GM12878 (cell line): ENCODE measurements around the gene HBA2. TPM values are rescaled to one million over a fixed set of nuclear protein-coding genes. Genes with fewer than 3 reads are reported as not detected.
A peak's percentile ranks its signal among the peaks of the same experiment; 100 is the strongest.

ENCODE experiments used
- ATAC-seq: fragments of 200-7000 bp; cut with Tn5 transposase; 3 replicates; pipeline ENCODE4 v1.9.1; 2020; ENCODE audit warnings: mild to moderate bottlenecking, moderate library complexity
- BruUV-seq: library from RNA; stranded (reverse); fragments of 400-500 nt; replicated peaks from 2 replicates; lab custom pipeline; 2021; lab: Mats Ljungman, UMichigan
- CTCF ChIA-PET: fragments of 300-600 bp; sonication (Branson Sonifier 250); formaldehyde crosslinking; extraction: SDS; loops from one replicate; lab custom pipeline; 2021; ENCODE audit warnings: inconsistent platforms; lab: Yijun Ruan, JAX
- POLR2A ChIA-PET: fragments of 350-600 bp; formaldehyde crosslinking; extraction: SDS; loops from one replicate; lab custom pipeline; 2021; ENCODE audit warnings: inconsistent platforms; lab: Charles Lee
- RAD21 ChIA-PET: fragments of 300-600 bp; sonication (Branson Sonifier 250); formaldehyde crosslinking; loops from one replicate; lab custom pipeline; 2023; ENCODE audit warnings: antibody characterized with exemption; ENCODE audit not compliant: unreplicated experiment; lab: Charles Lee
- SMC1A ChIA-PET: fragments of 300-600 bp; sonication (Branson Sonifier 250); formaldehyde crosslinking; loops from one replicate; lab custom pipeline; 2023; ENCODE audit not compliant: unreplicated experiment, uncharacterized antibody; lab: Charles Lee
- DNase-seq: peaks from one replicate; pipeline ENCODE4 v3.0.0-alpha.2; 2011; ENCODE audit warnings: low read depth, low spot score
- FAIRE-seq: peaks from 3 replicates; lab custom pipeline; 2011; peaks lifted over from hg19 to GRCh38; lab: Jason Lieb, UNC
- H2AFZ ChIP-seq: 2 replicates; pipeline ENCODE4 v1.6.0; 2011; ENCODE audit warnings: low read depth, low read length, control low read depth; ENCODE audit not compliant: control insufficient read depth
- H3K27ac ChIP-seq: 2 replicates; pipeline ENCODE4 v1.5.1; 2011; ENCODE audit warnings: control low read depth; ENCODE audit not compliant: control insufficient read depth, insufficient read depth
- H3K27me3 ChIP-seq, 2 experiments: replicated peaks in 1 of 2; 2 replicates each; pipeline versions ENCODE4 v1.6.0 to v1.6.1; 2011; ENCODE audit warnings: low read length in 1 of 2; ENCODE audit not compliant: control insufficient read depth in 2 of 2, insufficient read depth in 2 of 2
- H3K36me3 ChIP-seq, 2 experiments: 2 replicates each; pipeline ENCODE4 v1.5.1; 2011; ENCODE audit warnings: low read length in 1 of 2; ENCODE audit not compliant: control insufficient read depth in 2 of 2, insufficient read depth in 2 of 2
- H3K4me1 ChIP-seq: 2 replicates; pipeline ENCODE4 v1.6.1; 2011; ENCODE audit warnings: mild to moderate bottlenecking, low read length, moderate library complexity, mixed read lengths; ENCODE audit not compliant: control insufficient read depth, insufficient read depth
- H3K4me2 ChIP-seq: 2 replicates; pipeline ENCODE4 v1.6.0; 2011; ENCODE audit warnings: control low read depth; ENCODE audit not compliant: control insufficient read depth, insufficient read depth
- H3K4me3 ChIP-seq: fragments of 200-600 bp; sonication (generic); 2 replicates; pipeline ENCODE4 v1.5.1; 2016
- H3K79me2 ChIP-seq: 2 replicates; pipeline ENCODE4 v1.6.0; 2011; ENCODE audit warnings: low read length; ENCODE audit not compliant: control insufficient read depth, insufficient read depth
- H3K9ac ChIP-seq: 2 replicates; pipeline ENCODE4 v1.8.0; 2011; ENCODE audit warnings: low read length, control low read depth, mixed read lengths; ENCODE audit not compliant: control insufficient read depth, insufficient read depth
- H3K9me3 ChIP-seq: replicated peaks from 3 replicates; pipeline ENCODE4 v1.5.1; 2011; ENCODE audit warnings: mild to moderate bottlenecking, low read length; ENCODE audit not compliant: control insufficient read depth, insufficient read depth
- H4K20me1 ChIP-seq: 2 replicates; pipeline ENCODE4 v1.6.0; 2011; ENCODE audit not compliant: control insufficient read depth, insufficient read depth
- NBN ChIP-seq: fragments of 450-650 bp; IDR thresholded peaks from 2 replicates; pipeline ENCODE4 v1.6.1; 2016
- POLR2A ChIP-seq: IDR thresholded peaks from 2 replicates; pipeline ENCODE4 v1.6.1; 2011; ENCODE audit warnings: low read depth, mild to moderate bottlenecking, low read length
- SIN3A ChIP-seq: IDR thresholded peaks from 2 replicates; pipeline ENCODE4 v1.6.1; 2012; ENCODE audit warnings: low read depth, low read length, improper control_type of control experiment
- YY1 ChIP-seq: IDR thresholded peaks from 2 replicates; pipeline ENCODE4 v1.6.1; 2011; ENCODE audit warnings: low read depth, mild to moderate bottlenecking, low read length
- WGBS: methylation state at CpG from one replicate; pipeline ENCODE4 v1.1.6; 2016; ENCODE audit warnings: low lambda C conversion rate; ENCODE audit not compliant: insufficient replicate concordance, insufficient coverage; ENCODE audit errors: missing lambda C conversion rate; 5-methylcytosine and 5-hydroxymethylcytosine counted together
- in situ Hi-C: fragments of 300-500 bp; cut with MboI; formaldehyde crosslinking; loops from 9 replicates; pipeline ENCODE4 v1.14.3; 2018; ENCODE audit warnings: mixed read lengths
- intact Hi-C: fragments of 100-400 bp; cut with micrococcal nuclease; formaldehyde crosslinking; loops from one replicate; pipeline ENCODE4 v1.14.2; 2022; ENCODE audit not compliant: unreplicated experiment
- polyA plus RNA-seq, 11 experiments: library from polyadenylated mRNA; depleted of rRNA in 4 of 11; unstranded in 6 of 11; stranded (reverse) in 5 of 11; fragments of >200 nt; fragmentation: Nextera tagmentation in 4 of 11; fragmentation: Illumina TruSeq in 1 of 11; extraction: Ambion mirVana in 4 of 11; extraction: Trizol in 1 of 11; gene quantifications; 1 replicate in 1 of 11; 2 replicates in 10 of 11; pipeline versions ENCODE4 v1.2.1 to v1.2.3, GENCODE V29; 2011 to 2016; ENCODE audit warnings: inconsistent platforms in 2 of 11, missing spikeins in 2 of 11, low read depth in 1 of 11
- total RNA-seq, 4 experiments: library from RNA; depleted of rRNA in 3 of 4; stranded (reverse); fragments of >200 nt in 3 of 4; fragmentation: Illumina TruSeq in 1 of 4; extraction: Trizol in 1 of 4; gene quantifications; 2 replicates each; pipeline versions ENCODE4 v1.2.1 to v1.2.3, GENCODE V29; 2013 to 2021

The HBA2 gene
- total and polyA plus RNA-seq, 10 of the 15 experiments (the other 5 are each of a cell fraction or from before 2014, with no cell fraction given): 0.30 to 0.96 (median 0.92) TPM; not detected in 7

GRCh38 chr16:183005-183404 is 10.3 kb downstream of the HBA2 start:
- no peak for FAIRE-seq
- Histone ChIP-seq H2AFZ (no peak overlapping the region), H3K27ac (no peak overlapping the region), H3K9me3 (no peaks in the 10 kb centered on the region), H3K79me2 (no peaks in the 10 kb centered on the region), H3K9ac (no peak overlapping the region), H3K27me3 (peaks cover under 1 to 2% of the 10 kb centered on the region in 2 experiments; a peak in 3 of 4 replicates), H4K20me1 (no peaks in the 10 kb centered on the region), H3K4me3 (no peak overlapping the region), H3K36me3 (peaks cover 4% of the 10 kb centered on the region in 2 experiments; a peak in 3 of 4 replicates), H3K4me1 (peaks cover 8% of the 10 kb centered on the region; the same call in 1 of the 2 replicates), H3K4me2 (no peak overlapping the region)
- WGBS: 83% methylated on average over 7 of the region's 7 CpGs
- ChIA-PET SMC1A (interaction anchor here (1.1 to 1.5 kb wide), 2 partner anchors 87 to 117 kb away, joined by 3 to 4 read pairs; no protein-coding TSS in a partner anchor), RAD21 (interaction anchor here (0.9 kb wide), 1 partner anchor 76 kb away, joined by 4 read pairs; no protein-coding TSS in a partner anchor), POLR2A (interaction anchor here (0.6 to 0.8 kb wide), 3 partner anchors 166 to 454 kb away, joined by 3 to 4 read pairs (median 4); no protein-coding TSS in a partner anchor), CTCF (interaction anchor here (0.6 to 3.8 kb wide), 6 partner anchors 9 to 179 kb away, joined by 3 to 20 read pairs (median 4); no protein-coding TSS in a partner anchor)
- in situ Hi-C loops: loop anchor here (5.0 kb wide), 1 partner anchor 76 kb away; no protein-coding TSS in a partner anchor
- intact Hi-C loops: no loop called here
- DNase-seq: no peak
- no peak for ATAC-seq
- BruUV-seq: TSS peak; percentile 81
- TF ChIP-seq NBN (no peak), POLR2A (peak; percentile 61)

GRCh38 chr16:185213-185612 is 12.5 kb downstream of the HBA2 start:
- TF ChIP-seq SIN3A (no peak), YY1 (no peak)
- WGBS: 98% methylated on average over 13 of the region's 13 CpGs
- BruUV-seq: no TSS peak
- no peak overlapping the region for H3K9ac ChIP-seq
- no peak overlapping the region for H3K27ac ChIP-seq
- no peaks in the 10 kb centered on the region for H3K9me3 ChIP-seq
- H3K4me1 ChIP-seq: peaks cover 8% of the 10 kb centered on the region; the same call in 1 of the 2 replicates
- H3K79me2 ChIP-seq: no peaks in the 10 kb centered on the region
- RAD21 ChIA-PET: no interaction called here
- H4K20me1 ChIP-seq: no peaks in the 10 kb centered on the region
- POLR2A ChIA-PET: no interaction called here
- in situ Hi-C loops: no loop called here
- ATAC-seq: no peak
- intact Hi-C loops: no loop called here
- no peak overlapping the region for H3K4me3 ChIP-seq
- peaks cover 10 to 11% of the 10 kb centered on the region in 2 experiments for H3K36me3 ChIP-seq
- H2AFZ ChIP-seq: no peak overlapping the region
- SMC1A ChIA-PET: no interaction called here
- no peak for DNase-seq
- H3K4me2 ChIP-seq: no peak overlapping the region
- peaks cover 0 to 2% of the 10 kb centered on the region in 2 experiments; a peak in 3 of 4 replicates for H3K27me3 ChIP-seq
- CTCF ChIA-PET: no interaction called here
- no peak for FAIRE-seq
